Kidney (tissue), 14 donors: Measurements from ENCODE around the gene CTRL. TPM values are rescaled to one million over a fixed set of nuclear protein-coding genes. Genes with fewer than 3 reads are reported as not detected.

ENCODE experiments used
- DNase-seq, 5 donors: peaks; one replicate each; pipeline ENCODE4 v3.0.0-alpha.2; 2013 to 2020
- FAIRE-seq: peaks from 2 replicates; lab custom pipeline; 2012; peaks lifted over from hg19 to GRCh38; lab: Jason Lieb, UNC
- H3K27ac ChIP-seq, 2 donors: one replicate each; pipeline ENCODE4 v1.7.0; 2013; ENCODE audit warnings: low read depth in 2 of 2, low read length in 2 of 2, inconsistent platforms in 1 of 2
- H3K27me3 ChIP-seq: one replicate; pipeline ENCODE4 v1.7.1; 2013; ENCODE audit warnings: low read length, inconsistent platforms; ENCODE audit not compliant: control insufficient read depth, insufficient read depth
- H3K36me3 ChIP-seq, 3 donors: one replicate each; pipeline versions ENCODE4 v1.7.0 to v1.7.1; 2013; ENCODE audit warnings: low read length in 3 of 3, control low read depth in 1 of 3, inconsistent platforms in 1 of 3; ENCODE audit not compliant: insufficient read depth in 3 of 3, control insufficient read depth in 2 of 3
- H3K4me1 ChIP-seq, 3 donors: one replicate each; pipeline versions ENCODE4 v1.7.0 to v1.7.1; 2013; ENCODE audit warnings: low read length in 3 of 3, inconsistent platforms in 1 of 3, low read depth in 1 of 3; ENCODE audit not compliant: control insufficient read depth in 2 of 3, insufficient read depth in 2 of 3
- H3K4me3 ChIP-seq, 3 donors: one replicate each; pipeline versions ENCODE4 v1.7.0 to v1.8.1; 2013; ENCODE audit warnings: low read length in 3 of 3, control low read depth in 1 of 3, inconsistent platforms in 1 of 3
- H3K9ac ChIP-seq, 3 donors: one replicate each; pipeline versions ENCODE4 v1.7.0 to v1.7.1; 2013; ENCODE audit warnings: low read length in 3 of 3, control low read depth in 1 of 3, inconsistent platforms in 1 of 3
- H3K9me3 ChIP-seq, 3 donors: one replicate each; pipeline versions ENCODE4 v1.7.0 to v1.7.1; 2013; ENCODE audit warnings: low read length in 3 of 3, control low read depth in 1 of 3, inconsistent platforms in 1 of 3; ENCODE audit not compliant: control insufficient read depth in 2 of 3, insufficient read depth in 1 of 3
- intact Hi-C: fragments of 100-400 bp; cut with DNase I; formaldehyde crosslinking; loops from one replicate; pipeline ENCODE4 v1.11.1; 2022
- polyA plus RNA-seq: library from polyadenylated mRNA; stranded (reverse); fragments of 350-450 nt; fragmentation: Illumina TruSeq; extraction: RNeasy Lipid Tissue Mini Kit (QIAGEN cat#74804); gene quantifications from one replicate; pipeline ENCODE4 v1.2.3, GENCODE V29; 2014; ENCODE audit warnings: low read depth, low replicate concordance; ENCODE audit not compliant: insufficient read depth
- total RNA-seq: library from RNA; stranded (reverse); fragmentation: NEBNext Ultra II Directional; extraction: Animal tissue kit (Norgen Biotek cat#: 25700); gene quantifications from one replicate; pipeline ENCODE4 v1.2.1, GENCODE V29; 2021
- TF ChIP-seq, protein P1 (sequence below): IDR thresholded peaks from 3 replicates; pipeline ENCODE4 v1.5.1; 2012; ENCODE audit warnings: mild to moderate bottlenecking, moderate library complexity, borderline replicate concordance; ENCODE audit not compliant: insufficient read depth; ENCODE audit errors: extremely low read depth
- donor health status: control.
- donor health status: control.
- donor health status: control.
- donor health status: control.
- donor health status: control.
- donor health status: DM: yes; HTN: yes; CAD: no.
- donor health status: Normal renal cell carcinoma (clear cell type).

The CTRL gene
- total and polyA plus RNA-seq, 2 donors from 2014 or later = 0.69 TPM; not detected in 1

GRCh38 chr16:67893743-67894399 is 37.8 kb downstream of the CTRL start:
- peak overlapping the region; percentile 88 to 95 for H3K27ac ChIP-seq
- H3K27me3 ChIP-seq = no peaks in the 10 kb centered on the region
- peak in 3 of 5 donors; percentile 26 to 72 (median 50) for DNase-seq
- TF ChIP-seq, protein P1, sequence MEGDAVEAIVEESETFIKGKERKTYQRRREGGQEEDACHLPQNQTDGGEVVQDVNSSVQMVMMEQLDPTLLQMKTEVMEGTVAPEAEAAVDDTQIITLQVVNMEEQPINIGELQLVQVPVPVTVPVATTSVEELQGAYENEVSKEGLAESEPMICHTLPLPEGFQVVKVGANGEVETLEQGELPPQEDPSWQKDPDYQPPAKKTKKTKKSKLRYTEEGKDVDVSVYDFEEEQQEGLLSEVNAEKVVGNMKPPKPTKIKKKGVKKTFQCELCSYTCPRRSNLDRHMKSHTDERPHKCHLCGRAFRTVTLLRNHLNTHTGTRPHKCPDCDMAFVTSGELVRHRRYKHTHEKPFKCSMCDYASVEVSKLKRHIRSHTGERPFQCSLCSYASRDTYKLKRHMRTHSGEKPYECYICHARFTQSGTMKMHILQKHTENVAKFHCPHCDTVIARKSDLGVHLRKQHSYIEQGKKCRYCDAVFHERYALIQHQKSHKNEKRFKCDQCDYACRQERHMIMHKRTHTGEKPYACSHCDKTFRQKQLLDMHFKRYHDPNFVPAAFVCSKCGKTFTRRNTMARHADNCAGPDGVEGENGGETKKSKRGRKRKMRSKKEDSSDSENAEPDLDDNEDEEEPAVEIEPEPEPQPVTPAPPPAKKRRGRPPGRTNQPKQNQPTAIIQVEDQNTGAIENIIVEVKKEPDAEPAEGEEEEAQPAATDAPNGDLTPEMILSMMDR = no peak
- H3K4me3 ChIP-seq = peak overlapping the region; percentile 76 to 91 (median 84)
- no peaks in the 10 kb centered on the region for H3K36me3 ChIP-seq
- intact Hi-C loops = no loop called here
- no peak for FAIRE-seq
- peaks cover 0 to 20% (median 8%) of the 10 kb centered on the region in 3 donors for H3K4me1 ChIP-seq
- H3K9ac ChIP-seq = peak overlapping the region; percentile 74 to 98 (median 74)
- no peaks in the 10 kb centered on the region for H3K9me3 ChIP-seq

DNA sequence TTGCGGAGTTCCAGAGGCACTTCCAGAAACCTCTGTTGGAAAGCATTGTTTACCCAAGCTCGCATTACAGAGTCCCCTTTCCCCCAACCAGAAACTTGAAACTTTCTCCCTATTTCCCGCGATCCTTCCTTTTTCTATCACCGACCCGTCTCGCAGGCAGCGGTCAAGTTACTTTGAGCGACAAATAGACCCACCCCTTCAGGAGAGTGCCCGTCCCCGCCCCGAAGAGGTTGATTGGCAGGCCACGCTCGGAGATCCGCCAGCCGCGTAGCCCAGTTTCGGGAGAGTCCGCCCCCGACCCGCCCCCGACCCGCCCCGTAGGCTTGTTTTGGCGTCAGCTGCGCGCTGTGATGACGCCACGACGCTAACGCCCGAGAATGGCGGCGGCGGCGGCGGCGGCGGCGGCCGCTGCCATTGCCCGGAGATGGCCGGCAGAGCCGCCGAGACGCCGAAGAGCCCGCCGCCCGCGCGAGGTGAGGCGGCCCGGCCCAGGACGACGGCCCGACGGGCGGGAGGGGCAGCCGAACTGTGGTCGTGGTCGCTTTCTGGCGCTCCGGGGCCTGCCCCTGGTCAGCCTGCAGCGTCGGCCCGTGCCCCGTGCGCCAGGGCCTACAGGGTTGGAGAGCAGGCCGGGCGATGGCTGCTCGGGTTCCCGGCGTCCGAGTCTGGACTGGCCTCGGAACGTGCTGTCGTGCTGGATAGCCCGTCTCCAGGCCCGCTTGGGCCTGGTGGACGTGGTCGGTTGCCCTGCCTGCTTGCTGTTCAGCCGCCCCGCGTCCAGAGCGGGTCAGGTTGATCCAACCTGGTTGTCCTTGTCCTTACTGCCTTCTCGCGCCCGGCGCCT is 38.5 kb downstream of the CTRL start, which contains the start of gene PSKH1:
PSKH1 (plus strand) TSS at position 356 of the 844 bp plus-strand sequence. CDS start 15,496 bp downstream, outside the sequence.
- H3K36me3 ChIP-seq = no peaks in the 10 kb centered on the region
- peak within 1 kb of the TSS; percentile 74 to 98 (median 74) for H3K9ac ChIP-seq
- H3K4me1 ChIP-seq = peaks cover 0 to 20% (median 8%) of the 10 kb centered on the region in 3 donors
- H3K27ac ChIP-seq = peak within 1 kb of the TSS; percentile 88 to 95
- no peak for FAIRE-seq
- H3K27me3 ChIP-seq = no peaks in the 10 kb centered on the region
- TF ChIP-seq, protein P1 = no peak
- H3K9me3 ChIP-seq = no peaks in the 10 kb centered on the region
- peak; percentile 98 to 99 (median 98) for DNase-seq
- intact Hi-C loops = no loop called here
- H3K4me3 ChIP-seq = peak within 1 kb of the TSS; percentile 76 to 91 (median 84)

GRCh38 chr16:67892375-67892774 is 39.3 kb downstream of the CTRL start:
- TF ChIP-seq, protein P1 = no peak
- peaks cover 0 to 20% (median 8%) of the 10 kb centered on the region in 3 donors for H3K4me1 ChIP-seq
- H3K9me3 ChIP-seq = no peaks in the 10 kb centered on the region
- no peak for FAIRE-seq
- intact Hi-C loops = no loop called here
- H3K4me3 ChIP-seq = peak overlapping the region; percentile 56 to 72 (median 71)
- H3K36me3 ChIP-seq = no peaks in the 10 kb centered on the region
- no peaks in the 10 kb centered on the region for H3K27me3 ChIP-seq
- H3K27ac ChIP-seq = no peak overlapping the region
- peak overlapping the region in 2 of 3 donors; percentile 31 to 64 for H3K9ac ChIP-seq
- DNase-seq = no peak
